Testis (tissue), 3 donors: ENCODE results near the gene DDX51. TPM values are rescaled to one million over a fixed set of nuclear protein-coding genes. Genes with fewer than 3 reads are reported as not detected.
A peak's percentile ranks its signal among the peaks of the same experiment; 100 is the strongest.

ENCODE experiments used
- DNase-seq: peaks from one replicate; pipeline ENCODE4 v3.0.0-alpha.2; 2019
- H3K27ac ChIP-seq, 2 donors: fragments of 200-600 bp; sonication (generic); one replicate each; pipeline ENCODE4 v1.5.1; 2019
- H3K27me3 ChIP-seq: fragments of 200-600 bp; sonication (generic); one replicate; pipeline ENCODE4 v1.5.1; 2019
- H3K36me3 ChIP-seq: fragments of 200-600 bp; sonication (generic); one replicate; pipeline ENCODE4 v1.5.1; 2017; ENCODE audit warnings: low read depth; ENCODE audit errors: missing control alignments
- H3K4me1 ChIP-seq: fragments of 200-600 bp; sonication (generic); one replicate; pipeline ENCODE4 v1.5.1; 2019
- H3K4me3 ChIP-seq, 2 donors: fragments of 200-600 bp; sonication (generic); one replicate each; pipeline ENCODE4 v1.5.1; 2017 to 2019
- H3K9me3 ChIP-seq: fragments of 200-600 bp; sonication (generic); one replicate; pipeline ENCODE4 v1.5.1; 2017
- CTCF ChIP-seq, 3 experiments: fragments of 450-650 bp in 2 of 3; fragments of 200-600 bp in 1 of 3; sonication (generic) in 1 of 3; IDR thresholded peaks; one replicate each; pipeline ENCODE4 v1.5.1; 2016 to 2019; ENCODE audit warnings: antibody characterized with exemption in 3 of 3, mild to moderate bottlenecking in 2 of 3, moderate library complexity in 1 of 3
- POLR2A ChIP-seq: fragments of 450-650 bp; IDR thresholded peaks from one replicate; pipeline ENCODE4 v1.6.1; 2017; ENCODE audit warnings: antibody characterized with exemption, mild to moderate bottlenecking, moderate library complexity
- WGBS, 2 donors: methylation state at CpG; one replicate each; pipeline ENCODE4 v1.1.5; 2018; 5-methylcytosine and 5-hydroxymethylcytosine counted together
- intact Hi-C: fragments of 100-400 bp; cut with DNase I; formaldehyde crosslinking; loops from one replicate; pipeline ENCODE4 v1.15.1; 2023; ENCODE audit warnings: low total_unique reads
- polyA plus RNA-seq: library from polyadenylated mRNA; stranded (reverse); fragments of 350-450 nt; fragmentation: Illumina TruSeq; extraction: RNeasy Lipid Tissue Mini Kit (QIAGEN cat#74804); gene quantifications from one replicate; pipeline ENCODE4 v1.2.3, GENCODE V29; 2014; ENCODE audit warnings: low read depth, low replicate concordance; ENCODE audit not compliant: insufficient read depth
- total RNA-seq, 2 donors: library from RNA; depleted of rRNA; stranded (reverse); fragments of >200 nt; gene quantifications; one replicate each; pipeline ENCODE4 v1.2.3, GENCODE V29; 2016

Gene DDX51
- total and polyA plus RNA-seq, 3 donors from 2014 or later = 18.8 to 32.8 (median 29.0) TPM

- H3K36me3 ChIP-seq = no peaks in the 10 kb centered on the region
Observed at GRCh38 chr12:132141976-132142678, 2.0 kb downstream of the DDX51 start.

GRCh38 chr12:132140918-132141841 lies 2.9 kb downstream of the DDX51 start:
- Histone ChIP-seq H3K4me1 (peaks cover 17% of the 10 kb centered on the region), H3K9me3 (no peaks in the 10 kb centered on the region), H3K4me3 (no peak overlapping the region), H3K27me3 (no peaks in the 10 kb centered on the region), H3K27ac (no peak overlapping the region), H3K36me3 (no peaks in the 10 kb centered on the region)
- WGBS, 2 donors = 85 to 97% methylated on average over 11 to 38 of the region's 38 CpGs
- TF ChIP-seq POLR2A = no peak
- TF ChIP-seq CTCF (IDR thresholded peaks at IDR 0.05) = no peak
- peak; percentile 8 for DNase-seq
- intact Hi-C loops = no loop called here

More at GRCh38 chr12:132141976-132142678, 2.0 kb downstream of the DDX51 start:
- Histone ChIP-seq H3K27me3 (no peaks in the 10 kb centered on the region), H3K9me3 (no peaks in the 10 kb centered on the region), H3K4me3 (no peak overlapping the region), H3K27ac (no peak overlapping the region), H3K4me1 (peaks cover 17% of the 10 kb centered on the region)
- WGBS, 2 donors = 92 to 96% methylated on average over 10 to 22 of the region's 22 CpGs
- intact Hi-C loops = no loop called here
- TF ChIP-seq CTCF (IDR thresholded peaks at IDR 0.05) (no peak), POLR2A (no peak)
- peak; percentile 13 for DNase-seq

GRCh38 chr12:132140501-132140900 lies 3.6 kb downstream of the DDX51 start:
- 50 to 92% methylated on average over 2 to 15 of the region's 15 CpGs for WGBS, 2 donors
- DNase-seq = peak; percentile 10
- peaks cover 16% of the 10 kb centered on the region for H3K4me1 ChIP-seq

GRCh38 chr12:132139912-132140311 lies 4.2 kb downstream of the DDX51 start:
- TF ChIP-seq POLR2A (no peak), CTCF (IDR thresholded peaks at IDR 0.05) (no peak)
- no peaks in the 10 kb centered on the region for H3K9me3 ChIP-seq
- H3K27me3 ChIP-seq = no peaks in the 10 kb centered on the region
- peaks cover 10% of the 10 kb centered on the region for H3K4me1 ChIP-seq
- H3K27ac ChIP-seq = no peak overlapping the region
- DNase-seq = no peak
- intact Hi-C loops = no loop called here
- H3K36me3 ChIP-seq = no peaks in the 10 kb centered on the region
- WGBS, 2 donors = 89 to 98% methylated on average over 5 to 27 of the region's 27 CpGs
- no peak overlapping the region for H3K4me3 ChIP-seq

More at GRCh38 chr12:132140501-132140900, 3.6 kb downstream of the DDX51 start:
- intact Hi-C loops = no loop called here
- Histone ChIP-seq H3K4me3 (no peak overlapping the region), H3K27ac (no peak overlapping the region), H3K36me3 (no peaks in the 10 kb centered on the region), H3K27me3 (no peaks in the 10 kb centered on the region), H3K9me3 (no peaks in the 10 kb centered on the region)
- no peak for TF ChIP-seq POLR2A
- TF ChIP-seq CTCF (IDR thresholded peaks at IDR 0.05) = no peak
